Activated CD4-positive, CD25-positive, alpha-beta regulatory T cell treated with anti-CD3 and anti-CD28 coated beads, Interleukin-2, amount 50 U/mL, for 72 hours (primary cell): Measurements from ENCODE around the gene PSMB7.

Experiments
- DNase-seq: peaks from one replicate; pipeline ENCODE4 v3.0.0; 2021

Gene PSMB7

DNA sequence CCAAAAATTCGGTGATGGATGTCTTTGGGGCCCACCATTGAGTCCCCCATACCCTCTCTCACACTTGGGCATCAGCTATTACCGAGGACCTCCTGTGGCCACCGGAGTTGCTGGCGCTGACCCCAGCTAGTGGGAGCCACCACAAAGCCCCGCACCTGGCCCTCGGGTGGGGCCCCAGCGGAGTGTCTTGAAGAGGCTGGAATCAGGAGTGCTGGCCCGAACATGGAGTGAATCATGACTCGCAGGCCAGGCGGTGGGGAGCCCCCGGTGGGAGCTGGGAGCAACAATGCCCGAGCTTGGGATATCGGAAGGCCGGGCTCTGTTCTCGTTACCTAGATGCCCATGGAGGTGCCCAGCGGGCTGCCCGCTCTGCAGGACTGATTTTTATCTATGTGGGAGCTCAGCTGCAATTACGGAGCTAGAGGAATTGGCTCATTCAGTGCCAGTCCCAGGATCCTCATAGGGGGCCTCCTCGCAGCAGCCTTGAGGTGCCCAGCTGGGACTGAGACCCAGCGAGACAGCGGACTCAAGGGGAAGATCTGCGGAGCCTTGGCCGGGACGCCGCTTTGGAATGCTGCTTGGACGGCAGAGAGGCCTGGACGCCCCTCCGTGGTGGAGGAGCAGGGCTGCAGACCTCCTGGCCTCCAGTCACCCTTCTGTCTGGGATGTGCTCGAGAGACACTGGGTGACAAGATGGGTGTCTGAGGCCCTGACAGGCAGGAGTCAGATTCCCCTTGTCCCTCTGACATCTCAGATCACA lies 70.8 kb downstream of the PSMB7 start:
- no peak for DNase-seq

- no peak for DNase-seq
Observed at GRCh38 chr9:124343533-124344290, 71.5 kb downstream of the PSMB7 start.

DNA sequence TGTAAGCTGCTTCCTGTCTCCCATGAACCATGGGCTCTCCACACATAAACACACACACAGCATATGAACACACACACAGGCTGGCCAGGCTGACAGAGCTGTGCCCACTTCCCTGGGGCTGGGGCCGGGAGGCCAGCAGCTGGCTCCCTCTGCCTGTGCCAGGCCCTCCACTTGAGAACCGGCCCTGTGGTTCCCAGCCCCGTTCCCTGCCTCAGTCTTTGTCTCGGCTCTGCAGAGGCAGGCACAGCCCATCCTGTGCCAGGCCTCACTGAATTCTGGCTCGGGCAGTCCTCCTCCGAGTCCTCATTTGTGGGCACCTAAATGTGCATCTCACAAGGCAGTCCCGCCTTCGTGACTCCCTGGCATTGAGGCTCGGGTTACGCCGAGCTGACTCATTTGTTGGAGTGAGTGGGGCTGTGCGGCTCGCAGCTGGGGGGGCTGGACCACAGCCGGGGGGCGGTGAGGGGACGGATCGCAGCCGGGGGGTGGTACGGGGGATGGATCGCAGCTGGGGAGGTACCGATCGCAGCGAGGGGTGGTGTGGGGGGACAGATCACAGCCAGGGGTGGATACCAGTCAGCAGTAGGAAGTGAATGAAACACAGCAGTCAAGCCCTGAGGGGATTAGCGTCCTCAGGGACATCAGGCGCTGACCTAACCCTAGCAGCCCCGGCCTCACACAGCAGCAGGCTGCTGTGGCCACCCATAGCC lies 72.3 kb downstream of the PSMB7 start:
- no peak for DNase-seq

DNA sequence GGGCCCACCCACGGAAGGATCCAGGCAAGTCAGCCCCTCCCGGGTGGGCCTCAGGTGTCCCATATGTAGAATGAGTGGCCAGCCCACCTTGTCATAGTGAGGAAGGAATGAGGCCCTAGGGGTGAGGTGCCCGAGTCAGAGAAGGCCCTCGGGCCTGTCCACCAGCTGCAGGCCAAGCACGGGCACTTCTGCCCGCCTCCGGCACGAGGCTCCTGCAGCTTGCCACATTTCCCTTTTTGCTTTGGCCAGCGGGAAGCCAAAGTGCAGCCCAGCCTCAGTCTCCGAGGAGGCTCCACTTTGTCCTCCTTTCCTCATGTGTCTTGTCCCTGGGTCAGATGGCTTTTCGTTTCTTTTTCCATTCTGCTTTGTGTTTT lies 72.9 kb downstream of the PSMB7 start:
- no peak for DNase-seq

DNA sequence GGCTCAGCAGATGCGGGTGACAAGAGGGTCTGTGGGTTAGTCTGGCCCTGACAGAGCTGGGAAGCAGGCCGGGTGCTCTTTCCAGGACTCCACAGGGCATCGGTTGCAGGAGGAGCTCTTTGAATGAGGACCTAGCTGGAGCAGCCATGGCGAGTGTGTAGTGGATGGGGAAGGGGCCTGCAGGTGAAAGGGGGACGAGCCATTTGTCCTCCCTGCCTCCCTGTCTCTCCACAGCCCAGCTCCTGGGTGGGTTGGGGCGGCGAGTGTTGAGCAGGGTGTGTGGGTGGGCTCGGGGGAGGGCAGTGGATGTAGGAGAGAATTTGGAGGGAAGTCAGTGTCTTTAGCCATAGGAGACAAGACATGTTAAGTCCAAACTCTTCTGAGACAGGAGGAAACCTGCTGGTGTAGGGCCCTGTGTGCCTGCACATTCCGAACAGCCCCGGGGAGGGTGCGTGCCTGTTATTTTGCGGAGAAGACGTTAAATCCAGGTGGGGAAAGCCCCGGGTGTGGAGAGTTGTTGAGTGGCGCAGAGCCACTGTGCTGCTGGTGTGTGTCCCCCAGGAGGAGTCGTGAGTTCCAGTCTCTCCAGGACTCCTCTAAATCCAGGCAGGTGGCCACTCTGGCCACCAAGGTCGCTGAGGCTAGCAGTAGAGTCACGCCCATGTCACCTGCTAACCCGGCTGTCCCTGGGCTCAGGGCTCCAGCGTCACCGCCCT lies 73.6 kb downstream of the PSMB7 start:
- no peak for DNase-seq

DNA sequence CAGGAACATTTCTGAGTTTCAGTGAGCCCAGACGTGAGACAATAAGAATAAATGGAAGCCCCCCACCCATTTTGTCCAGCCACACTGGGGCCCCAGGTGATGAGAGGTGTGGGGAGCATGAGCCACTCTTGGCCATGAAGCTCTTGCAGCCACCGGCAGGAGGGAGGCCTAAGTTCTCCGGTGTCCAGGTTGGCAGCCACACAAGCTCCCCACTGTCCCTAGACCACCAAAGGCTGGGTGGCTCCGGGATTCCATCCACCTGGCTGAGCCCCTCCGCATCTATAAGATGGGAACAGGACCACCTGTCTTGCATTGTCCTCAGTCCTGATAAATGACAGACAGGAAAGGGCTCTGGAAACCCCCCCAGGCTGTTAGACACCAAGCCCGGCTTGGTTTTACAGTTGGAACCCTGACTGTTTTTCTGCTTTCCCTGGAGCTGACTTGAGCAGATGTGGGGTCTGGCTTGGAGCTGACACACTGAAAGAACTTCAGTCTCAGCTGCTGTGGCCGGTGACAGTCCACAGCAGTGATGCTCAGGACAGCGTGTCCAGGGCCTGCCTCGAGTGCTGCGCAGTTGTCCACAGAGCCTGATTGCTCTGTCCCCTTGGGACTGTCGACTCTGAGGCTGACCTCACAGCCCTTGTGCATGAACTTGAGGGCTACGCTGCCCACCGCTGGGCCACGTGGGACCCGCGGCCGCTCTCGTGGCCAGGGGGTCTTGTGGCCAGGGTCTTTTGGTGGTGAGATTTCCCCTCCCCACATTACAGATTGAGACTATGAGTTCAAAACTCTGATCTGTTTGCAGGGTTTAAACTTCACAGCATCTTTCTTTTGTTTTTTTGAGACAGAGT lies 74.8 kb downstream of the PSMB7 start:
- no peak for DNase-seq

DNA sequence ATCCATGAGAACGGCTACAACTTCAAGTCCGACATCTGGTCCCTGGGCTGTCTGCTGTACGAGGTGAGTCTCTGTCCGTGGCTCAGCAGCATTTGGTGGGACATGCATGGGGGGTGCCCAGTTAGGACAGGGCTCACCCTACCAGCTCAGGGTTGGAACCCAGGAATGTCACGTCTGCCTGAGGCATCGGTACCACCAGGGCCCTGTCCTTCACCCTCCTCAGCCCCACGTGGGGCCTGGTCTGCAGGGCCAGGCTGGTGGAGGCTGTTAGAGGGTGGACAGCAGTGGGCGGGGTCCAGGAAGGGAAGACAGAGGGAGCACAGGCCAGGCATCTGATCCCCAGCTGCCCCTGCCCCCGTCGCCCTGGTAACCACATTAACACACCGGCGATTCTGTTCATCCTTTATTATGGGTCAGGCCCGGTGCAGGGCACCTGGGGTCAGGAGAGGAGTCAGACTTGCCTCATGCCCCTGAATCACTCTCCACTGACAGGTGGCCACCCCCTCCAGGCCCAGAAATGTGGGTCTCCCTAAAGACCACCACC lies 75.6 kb downstream of the PSMB7 start:
- DNase-seq: no peak

DNA sequence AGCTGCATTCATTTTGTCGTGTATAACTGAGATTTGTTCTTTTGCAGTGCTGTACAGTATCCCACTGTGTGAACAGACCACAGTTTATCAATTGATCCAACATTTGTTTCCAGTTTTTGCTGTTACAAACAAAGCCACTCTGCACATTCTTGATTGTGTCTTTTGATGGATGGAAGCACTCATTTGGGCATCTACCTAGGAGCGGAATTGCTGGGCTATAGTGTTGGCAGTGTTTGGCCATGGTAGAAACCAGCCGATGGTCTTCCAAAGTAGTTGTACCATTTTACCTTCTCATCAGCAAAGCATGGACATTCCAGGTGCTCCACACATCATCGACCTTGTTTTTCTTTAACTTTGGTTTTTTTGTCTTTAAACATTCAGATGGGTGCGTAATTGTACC lies 77.7 kb downstream of the PSMB7 start:
- DNase-seq: no peak

GRCh38 chr9:124335320-124335707 lies 79.9 kb downstream of the PSMB7 start:
- DNase-seq: no peak

DNA sequence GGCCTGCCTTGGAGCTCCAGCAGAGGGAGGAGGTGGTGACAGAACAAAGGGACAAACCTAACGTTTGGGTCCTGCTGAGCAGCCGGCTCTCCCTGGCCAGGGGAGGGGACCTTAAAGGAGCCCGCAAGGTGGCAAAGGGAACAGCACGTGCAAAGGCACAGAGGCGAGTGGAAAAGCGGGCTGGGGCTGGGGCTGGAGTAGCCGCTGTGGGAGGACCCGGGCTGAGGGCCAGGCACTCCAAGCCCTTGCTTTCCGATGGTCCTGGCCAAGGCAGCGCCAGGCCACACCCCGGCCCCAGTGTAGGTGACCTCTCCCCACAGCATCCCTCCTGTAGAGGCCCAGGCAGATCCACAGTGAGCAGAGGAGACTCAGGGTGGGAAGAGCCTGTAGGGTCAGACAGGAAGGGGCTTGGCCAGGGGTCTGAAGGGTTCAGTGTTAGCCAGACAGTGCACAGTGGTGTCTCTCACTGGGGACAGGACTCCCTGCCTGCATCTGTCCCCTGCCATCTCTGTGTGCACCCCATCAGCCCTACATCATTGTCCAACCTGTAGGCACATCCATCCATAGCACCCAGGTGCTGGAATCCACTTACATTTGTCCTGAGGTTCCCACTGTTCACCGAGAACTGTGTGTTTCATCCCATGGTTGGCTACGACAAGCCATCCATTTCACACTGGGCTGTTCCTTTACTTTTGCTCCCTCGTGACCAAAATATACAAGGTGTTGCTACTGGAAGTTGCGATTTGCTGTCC lies 80.5 kb downstream of the PSMB7 start:
- DNase-seq: no peak

GRCh38 chr9:124333203-124333579 lies 82.1 kb downstream of the PSMB7 start:
- no peak for DNase-seq

GRCh38 chr9:124332361-124333202 lies 82.7 kb downstream of the PSMB7 start:
- DNase-seq: no peak

DNA sequence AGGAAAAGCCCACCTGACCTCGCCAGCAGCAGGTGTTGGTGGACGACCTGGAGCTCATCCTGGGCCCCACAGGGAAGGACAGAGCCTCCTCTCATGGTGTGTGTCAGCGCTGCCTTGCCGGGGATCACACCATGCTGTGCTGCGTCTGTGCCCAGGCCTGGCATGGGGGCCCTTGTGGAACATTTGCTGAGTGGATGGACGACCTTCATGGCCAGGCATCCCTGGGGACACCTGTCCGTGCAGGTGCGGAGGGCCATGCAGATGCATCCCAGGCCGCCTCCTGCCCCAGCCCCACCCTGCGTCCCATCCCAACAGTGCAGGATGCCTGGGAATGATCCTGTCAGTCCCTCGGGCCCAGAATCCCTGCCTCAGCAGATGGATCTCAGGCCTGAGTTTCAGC lies 83.7 kb downstream of the PSMB7 start:
- DNase-seq: no peak

- DNase-seq: no peak
Observed at GRCh38 chr9:124330011-124330697, 85.1 kb downstream of the PSMB7 start.

GRCh38 chr9:124329206-124329792 lies 85.9 kb downstream of the PSMB7 start:
- no peak for DNase-seq

DNA sequence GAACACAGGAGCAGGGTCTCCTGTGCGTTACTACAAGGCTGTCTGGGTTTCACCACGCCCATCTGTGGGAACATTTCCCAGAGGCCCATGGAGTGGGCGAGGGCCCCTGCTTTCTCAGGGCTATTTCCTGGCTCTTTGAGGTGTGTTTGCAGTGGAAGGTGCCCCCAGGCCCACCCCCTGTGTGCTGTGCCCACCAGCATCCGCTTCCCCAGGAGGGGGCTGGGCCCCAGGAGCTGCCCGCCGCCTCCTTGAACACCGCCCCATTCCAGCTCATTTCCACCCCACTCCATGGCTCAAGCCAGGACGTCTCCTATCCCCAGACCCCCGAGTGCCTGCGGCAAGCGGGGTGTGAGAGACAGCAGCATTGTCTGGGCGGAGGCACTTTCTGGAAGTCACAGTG lies 87.0 kb downstream of the PSMB7 start:
- no peak for DNase-seq

GRCh38 chr9:124327491-124327890 lies 87.8 kb downstream of the PSMB7 start:
- DNase-seq: no peak

DNA sequence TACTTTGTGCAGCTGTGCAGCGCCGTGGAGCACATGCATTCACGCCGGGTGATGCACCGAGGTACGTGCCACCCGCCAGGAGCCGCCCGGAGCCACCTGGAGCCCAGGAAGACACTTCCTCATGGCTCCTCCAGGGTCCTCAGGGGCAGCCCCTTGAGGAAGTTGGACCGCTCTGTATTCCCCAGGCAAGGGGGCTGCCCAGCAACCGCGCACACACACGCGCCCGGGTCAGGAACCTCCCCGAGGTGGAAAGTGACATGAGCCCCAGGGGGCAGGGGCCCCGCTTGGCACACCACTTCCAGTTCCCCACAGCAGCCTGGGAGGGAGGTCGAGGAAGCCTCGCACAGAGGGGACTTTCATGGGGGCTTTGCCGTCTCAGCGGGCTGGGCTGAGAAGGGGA lies 88.9 kb downstream of the PSMB7 start:
- DNase-seq: no peak

DNA sequence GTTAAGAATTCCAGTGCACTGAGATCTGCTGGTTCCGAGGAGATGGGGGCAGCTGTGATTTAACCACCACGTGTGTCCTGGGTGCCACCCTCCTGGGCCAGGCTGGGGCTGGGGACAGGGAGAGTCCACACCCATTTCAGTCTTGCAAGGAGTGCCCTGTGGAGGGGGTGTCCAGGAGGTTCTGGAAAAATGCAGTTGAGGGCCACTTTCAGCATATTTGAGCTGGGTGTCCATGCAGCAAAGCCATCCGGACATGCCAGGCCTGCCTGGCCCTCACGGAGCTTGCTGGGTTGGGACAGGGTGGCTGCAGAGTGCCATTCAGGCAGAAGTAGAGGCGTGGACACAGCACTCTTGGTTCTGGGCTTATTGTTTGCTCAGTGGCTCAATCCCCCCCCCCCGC lies 89.4 kb downstream of the PSMB7 start:
- DNase-seq: no peak
